BJ (cell line): ENCODE measurements around the gene ADGRG3. TPM values are rescaled to one million over a fixed set of nuclear protein-coding genes. Genes with fewer than 3 reads are reported as not detected.
A peak's percentile ranks its signal among the peaks of the same experiment; 100 is the strongest.

Experiments used
- CTCF ChIA-PET: fragments of 350-600 bp; formaldehyde crosslinking; extraction: SDS; loops from one replicate; lab custom pipeline; 2021; ENCODE audit warnings: antibody characterized with exemption, inconsistent platforms; lab: Yijun Ruan, JAX
- POLR2A ChIA-PET: fragments of 300-600 bp; sonication (Branson Sonifier 250); formaldehyde crosslinking; extraction: SDS; loops from one replicate; lab custom pipeline; 2021; ENCODE audit warnings: antibody characterized with exemption; lab: Charles Lee
- DNase-seq: peaks from one replicate; pipeline ENCODE4 v3.0.0-alpha.2; 2011; ENCODE audit warnings: low read depth
- H3K27me3 ChIP-seq: 2 replicates; pipeline ENCODE4 v1.6.0; 2011; ENCODE audit warnings: low read length; ENCODE audit not compliant: control insufficient read depth, insufficient read depth
- H3K36me3 ChIP-seq: 2 replicates; pipeline ENCODE4 v1.5.1; 2011; ENCODE audit warnings: low read length; ENCODE audit not compliant: control insufficient read depth, insufficient read depth
- H3K4me3 ChIP-seq: 2 replicates; pipeline ENCODE4 v1.5.1; 2011; ENCODE audit warnings: low read depth, mild to moderate bottlenecking, control low read depth, low read length
- polyA plus RNA-seq: library from polyadenylated mRNA; depleted of rRNA; stranded (reverse); fragments of >200 nt; gene quantifications from 2 replicates; pipeline ENCODE4 v1.2.3, GENCODE V29; 2011
- TF ChIP-seq, protein P1 (sequence below): IDR thresholded peaks from 2 replicates; pipeline ENCODE4 v1.5.1; 2011; ENCODE audit warnings: low read depth, mild to moderate bottlenecking, control low read depth, inconsistent platforms, low read length, moderate library complexity; ENCODE audit not compliant: insufficient read depth

ADGRG3 gene
- polyA plus RNA-seq, 1 experiment, result not detected

DNA sequence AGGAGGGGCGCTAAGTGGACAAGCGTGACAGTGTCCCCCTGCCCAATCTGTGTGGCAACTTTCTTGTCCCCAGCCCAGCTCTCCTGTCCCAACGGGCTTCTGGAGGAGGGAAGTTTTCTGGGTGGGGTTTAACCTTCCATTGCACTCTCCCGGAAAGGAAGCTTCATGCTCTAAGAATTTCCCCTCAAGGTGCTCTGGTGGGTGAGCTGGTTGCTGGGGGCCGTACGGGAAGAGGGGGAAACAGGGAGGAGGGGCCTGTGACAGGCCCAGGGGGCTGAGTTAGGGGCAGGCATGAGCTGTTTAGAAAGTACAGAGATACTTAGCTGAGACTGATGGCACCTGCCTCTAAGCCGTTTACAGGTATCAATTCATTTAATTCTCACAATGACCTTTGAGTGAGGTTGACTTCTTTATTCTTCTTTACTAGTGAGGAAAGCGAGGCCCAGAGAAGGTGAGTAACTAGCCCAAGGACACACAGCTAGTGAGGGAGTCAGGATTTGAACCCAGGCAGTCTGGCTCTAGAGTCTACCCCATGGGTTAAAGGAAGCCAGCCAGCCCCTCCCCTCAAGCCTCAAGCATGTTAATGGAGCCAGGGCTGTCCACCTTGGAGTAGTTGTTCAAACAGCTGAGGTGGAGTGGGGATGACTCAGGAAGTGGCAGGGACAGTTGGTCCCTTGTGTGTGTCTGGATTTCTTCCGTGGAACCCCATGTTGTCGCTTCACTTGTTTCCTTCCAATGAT is 20.8 kb upstream of the ADGRG3 start:
- POLR2A ChIA-PET, result no interaction called here

DNA sequence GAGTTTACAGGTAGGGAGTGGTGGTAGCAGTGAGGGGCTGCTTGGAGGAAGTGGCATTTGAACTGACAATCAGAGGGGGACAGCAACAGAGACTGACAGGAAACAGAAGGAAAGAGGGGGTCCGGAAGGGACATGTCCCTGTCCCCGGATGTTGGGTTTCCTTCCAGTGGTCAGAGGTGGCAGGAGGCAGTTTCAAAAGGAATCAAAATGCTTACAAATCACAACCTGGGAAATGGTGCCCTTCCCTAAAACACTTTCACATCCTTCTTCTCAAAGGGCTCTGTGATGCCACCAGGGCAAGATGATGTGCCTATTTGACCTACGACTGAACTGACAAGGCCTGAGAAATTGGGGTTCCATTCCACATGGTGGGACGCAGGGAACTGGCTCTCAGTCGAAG is 20.0 kb upstream of the ADGRG3 start:
- no peaks in the 10 kb centered on the region for H3K27me3 ChIP-seq
- ChIA-PET CTCF (interaction anchor here (0.8 to 6.1 kb wide), 24 partner anchors 8 to 253 kb away, joined by 3 to 126 read pairs (median 4); partner anchors contain the start of gene ADGRG1), POLR2A (no interaction called here)
- TF ChIP-seq, protein P1, sequence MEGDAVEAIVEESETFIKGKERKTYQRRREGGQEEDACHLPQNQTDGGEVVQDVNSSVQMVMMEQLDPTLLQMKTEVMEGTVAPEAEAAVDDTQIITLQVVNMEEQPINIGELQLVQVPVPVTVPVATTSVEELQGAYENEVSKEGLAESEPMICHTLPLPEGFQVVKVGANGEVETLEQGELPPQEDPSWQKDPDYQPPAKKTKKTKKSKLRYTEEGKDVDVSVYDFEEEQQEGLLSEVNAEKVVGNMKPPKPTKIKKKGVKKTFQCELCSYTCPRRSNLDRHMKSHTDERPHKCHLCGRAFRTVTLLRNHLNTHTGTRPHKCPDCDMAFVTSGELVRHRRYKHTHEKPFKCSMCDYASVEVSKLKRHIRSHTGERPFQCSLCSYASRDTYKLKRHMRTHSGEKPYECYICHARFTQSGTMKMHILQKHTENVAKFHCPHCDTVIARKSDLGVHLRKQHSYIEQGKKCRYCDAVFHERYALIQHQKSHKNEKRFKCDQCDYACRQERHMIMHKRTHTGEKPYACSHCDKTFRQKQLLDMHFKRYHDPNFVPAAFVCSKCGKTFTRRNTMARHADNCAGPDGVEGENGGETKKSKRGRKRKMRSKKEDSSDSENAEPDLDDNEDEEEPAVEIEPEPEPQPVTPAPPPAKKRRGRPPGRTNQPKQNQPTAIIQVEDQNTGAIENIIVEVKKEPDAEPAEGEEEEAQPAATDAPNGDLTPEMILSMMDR, result no peak
- no peaks in the 10 kb centered on the region for H3K36me3 ChIP-seq
- H3K4me3 ChIP-seq, result no peak overlapping the region
- DNase-seq, result no peak

More for the DNA sequence above, 20.8 kb upstream of the ADGRG3 start:
- TF ChIP-seq, protein P1, result no peak
- no peaks in the 10 kb centered on the region for H3K36me3 ChIP-seq
- no peak overlapping the region for H3K4me3 ChIP-seq
- DNase-seq, result no peak
- CTCF ChIA-PET, result interaction anchor here (1.2 to 6.1 kb wide), 11 partner anchors 12 to 89 kb away, joined by 3 to 126 read pairs (median 29); partner anchors contain the start of gene ADGRG1
- no peaks in the 10 kb centered on the region for H3K27me3 ChIP-seq

DNA sequence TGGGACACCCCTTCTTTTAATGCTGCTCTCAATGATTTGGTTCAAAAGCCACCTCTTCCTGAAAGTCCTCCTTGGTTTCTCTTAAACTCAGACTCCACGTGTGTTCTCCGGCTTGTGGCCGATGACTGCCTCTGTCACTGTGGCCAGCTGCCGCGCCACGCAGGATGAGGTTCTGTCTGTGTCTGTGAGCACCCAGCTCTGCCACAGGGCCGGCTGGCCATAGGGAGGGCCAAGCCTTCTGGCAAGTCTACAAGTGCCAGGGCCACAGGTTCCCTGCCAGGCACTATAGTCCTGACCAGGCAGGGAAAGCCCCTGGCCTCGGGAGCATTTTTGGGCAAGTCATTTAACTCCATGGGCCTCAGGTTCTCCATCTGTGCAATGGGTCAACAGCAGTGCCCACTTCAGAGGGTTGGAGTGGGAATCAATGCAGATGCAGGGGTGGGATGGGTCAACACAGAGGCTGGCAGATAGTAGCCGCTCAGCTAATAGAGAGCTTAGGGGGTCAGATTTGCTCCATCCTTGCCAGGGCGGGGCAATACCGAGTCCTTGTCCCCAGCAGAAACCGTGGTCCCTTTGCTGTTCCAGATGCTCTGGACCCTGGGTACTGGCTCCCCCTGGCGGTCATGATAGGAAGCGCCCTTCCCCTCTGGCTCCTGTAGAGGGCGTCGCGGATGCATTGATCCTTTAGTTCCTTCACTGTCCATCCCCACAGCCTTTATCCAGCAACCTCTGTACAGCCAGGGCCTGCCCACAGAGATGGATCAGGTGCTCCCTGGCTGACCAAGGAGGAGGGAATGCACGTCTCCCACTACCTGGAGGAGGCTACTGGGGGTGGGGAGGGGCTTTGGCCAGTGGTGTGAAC is 19.3 kb upstream of the ADGRG3 start:
- Histone ChIP-seq H3K27me3 (no peaks in the 10 kb centered on the region), H3K36me3 (no peaks in the 10 kb centered on the region), H3K4me3 (no peak overlapping the region)
- DNase-seq, result no peak
- ChIA-PET POLR2A (no interaction called here), CTCF (interaction anchor here (0.6 to 6.1 kb wide), 35 partner anchors 9 to 252 kb away, joined by 3 to 126 read pairs (median 4); partner anchors contain the start of genes ADGRG1 and ADGRG3)
- TF ChIP-seq, protein P1, result peak; percentile 100

DNA sequence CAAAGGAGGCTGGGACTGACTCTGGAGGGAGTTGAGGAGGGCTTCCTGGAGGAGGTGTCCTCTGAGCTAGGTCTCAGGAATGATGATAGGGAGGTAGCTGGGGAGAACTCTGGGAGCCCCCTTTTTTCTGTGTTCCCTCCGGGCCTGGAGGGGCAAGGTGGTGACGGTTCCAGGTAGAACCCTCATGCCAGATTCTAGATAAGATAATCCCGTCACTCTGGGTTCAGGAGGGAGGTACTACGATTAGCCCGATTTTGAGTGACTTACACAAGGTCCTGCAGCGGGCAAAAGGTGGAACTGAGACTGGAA is 18.7 kb upstream of the ADGRG3 start:
- POLR2A ChIA-PET, result no interaction called here
- DNase-seq, result no peak

More for the DNA sequence above, 18.7 kb upstream of the ADGRG3 start:
- CTCF ChIA-PET, result interaction anchor here (0.6 to 6.1 kb wide), 21 partner anchors 10 to 355 kb away, joined by 3 to 126 read pairs (median 5); partner anchors contain the start of genes ADGRG1 and ADGRG3
- no peak overlapping the region for H3K4me3 ChIP-seq
- TF ChIP-seq, protein P1, result no peak
- no peaks in the 10 kb centered on the region for H3K36me3 ChIP-seq
- no peaks in the 10 kb centered on the region for H3K27me3 ChIP-seq
